ENCODE results near the gene IFNAR2.
"Not testable (repeated sequence)": the region's sequence is repeated elsewhere in the genome, so short reads cannot be mapped to it uniquely, and the experiment has no call there.

Gene IFNAR2

DNA sequence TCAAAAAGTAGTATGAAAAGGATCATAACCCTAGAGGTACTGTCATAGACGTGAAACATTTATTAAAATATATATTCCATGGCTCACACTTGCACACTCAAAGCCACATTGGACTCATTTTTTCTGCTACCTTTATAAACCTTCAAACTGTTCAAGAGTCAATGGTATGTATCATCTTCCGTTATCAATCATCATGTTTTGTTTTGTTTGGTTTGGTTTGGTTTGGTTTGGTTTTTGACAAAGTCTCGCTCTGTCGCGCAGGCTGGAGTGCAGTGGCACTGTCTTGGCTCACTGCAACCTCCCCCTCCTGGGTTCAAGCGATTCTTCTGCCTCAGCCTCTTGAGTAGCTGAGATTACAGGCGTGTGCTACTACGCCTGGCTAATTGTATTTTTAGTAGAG lies 1.8 kb downstream of the IFNAR2 start:
- H3K4me3 ChIP-seq (ENCODE audit: low read length): peak overlapping the region; percentile 94
- TF ChIP-seq ZNF274 (IDR thresholded peaks at IDR 0.05; ENCODE audit: low read depth, low read length): no peak

GRCh38 chr21:33232291-33233034 lies 2.7 kb downstream of the IFNAR2 start:
- TF ChIP-seq ZNF274 (IDR thresholded peaks at IDR 0.05; ENCODE audit: low read depth, low read length): no peak
- H3K4me3 ChIP-seq (ENCODE audit: low read length): peak overlapping the region; percentile 94

- no peak for TF ChIP-seq ZNF274 (IDR thresholded peaks at IDR 0.05; ENCODE audit: low read depth, low read length)
- no peak overlapping the region; the same call in 1 of the 2 replicates for H3K4me3 ChIP-seq (ENCODE audit: low read length)
Measured at GRCh38 chr21:33234635-33235520, 5.1 kb downstream of the IFNAR2 start.

DNA sequence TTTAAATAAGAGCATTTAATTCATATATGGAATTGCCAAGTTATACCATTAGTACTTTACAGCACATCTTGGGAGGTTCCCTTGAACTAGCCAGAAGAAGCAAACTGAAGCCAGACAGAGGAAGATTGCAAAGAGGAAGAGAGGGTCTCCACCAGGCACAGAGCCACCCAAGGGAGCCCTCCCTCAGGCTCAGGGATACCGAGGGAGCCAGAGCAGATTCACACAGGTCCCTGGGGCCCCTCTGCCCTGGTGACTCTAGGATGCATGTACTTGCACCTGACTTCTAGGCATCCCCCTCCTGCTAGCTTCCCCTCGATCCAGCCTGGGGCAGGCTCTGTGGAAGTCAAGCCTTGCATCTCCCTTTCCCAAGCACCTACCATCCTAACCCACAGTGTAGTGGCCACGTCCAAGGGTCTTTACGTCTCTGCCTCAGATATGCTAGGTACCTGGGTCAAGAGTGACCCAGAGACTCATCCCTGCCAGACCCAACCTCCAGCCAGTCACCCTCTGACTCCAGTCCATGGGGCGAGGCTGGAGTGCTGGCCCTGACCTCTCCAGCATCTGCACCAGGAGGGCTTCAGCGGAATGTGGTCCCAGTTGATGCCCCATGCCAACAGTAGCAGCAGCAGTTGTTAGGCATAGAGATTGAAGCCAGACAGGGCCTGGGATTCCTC lies 6.4 kb downstream of the IFNAR2 start:
- no peak overlapping the region for H3K4me3 ChIP-seq (ENCODE audit: low read length)
- no peak for TF ChIP-seq ZNF274 (IDR thresholded peaks at IDR 0.05; ENCODE audit: low read depth, low read length)

DNA sequence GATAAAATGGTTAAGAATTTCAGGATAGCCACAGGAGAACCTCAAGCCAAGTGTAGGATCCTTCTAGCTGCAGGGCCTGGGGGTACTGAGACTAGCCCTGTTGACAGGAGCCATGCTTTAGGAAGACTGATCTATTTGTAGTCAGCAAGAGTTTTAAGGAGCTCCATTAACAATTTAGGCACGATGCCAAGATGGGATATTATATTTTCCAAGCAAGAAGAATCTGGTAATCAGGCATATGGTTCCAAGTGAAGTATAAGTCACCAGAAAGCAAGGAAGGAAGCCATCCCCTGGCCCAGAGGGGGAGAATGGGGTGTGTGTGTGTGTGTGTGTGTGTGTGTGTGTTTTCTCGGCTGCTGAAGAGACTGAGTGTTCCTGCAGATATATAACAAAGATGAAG lies 7.0 kb downstream of the IFNAR2 start:
- no peak for TF ChIP-seq ZNF274 (IDR thresholded peaks at IDR 0.05; ENCODE audit: low read depth, low read length)
- peak overlapping the region; percentile 1; the same call in 1 of the 2 replicates for H3K4me3 ChIP-seq (ENCODE audit: low read length)

DNA sequence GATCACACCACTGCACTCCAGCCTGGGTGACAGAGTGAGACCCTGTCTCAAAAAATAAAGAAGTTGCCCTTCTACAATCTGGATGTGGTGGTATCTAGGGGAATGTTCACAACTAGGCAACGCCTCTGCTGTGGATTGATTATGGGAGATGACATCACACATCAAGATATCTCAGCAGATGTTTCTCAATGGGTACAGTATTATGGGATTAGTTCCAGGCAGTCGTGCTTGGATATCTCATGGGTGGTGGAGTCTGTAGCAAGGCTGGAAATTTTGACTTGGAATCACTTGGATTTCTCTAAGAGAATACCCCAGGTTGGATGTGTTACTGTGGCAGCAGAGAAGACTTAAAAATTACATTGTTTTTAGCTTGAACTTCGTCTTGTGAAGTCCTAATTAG lies 7.7 kb downstream of the IFNAR2 start:
- peak overlapping the region; percentile 61; the same call in 1 of the 2 replicates for H3K4me3 ChIP-seq (ENCODE audit: low read length)
- no peak for TF ChIP-seq ZNF274 (IDR thresholded peaks at IDR 0.05; ENCODE audit: low read depth, low read length)

- H3K4me3 ChIP-seq (ENCODE audit: low read length): peak overlapping the region; percentile 61; the same call in 1 of the 2 replicates
- no peak for TF ChIP-seq ZNF274 (IDR thresholded peaks at IDR 0.05; ENCODE audit: low read depth, low read length)
Measured at GRCh38 chr21:33238146-33238545, 8.4 kb downstream of the IFNAR2 start.

DNA sequence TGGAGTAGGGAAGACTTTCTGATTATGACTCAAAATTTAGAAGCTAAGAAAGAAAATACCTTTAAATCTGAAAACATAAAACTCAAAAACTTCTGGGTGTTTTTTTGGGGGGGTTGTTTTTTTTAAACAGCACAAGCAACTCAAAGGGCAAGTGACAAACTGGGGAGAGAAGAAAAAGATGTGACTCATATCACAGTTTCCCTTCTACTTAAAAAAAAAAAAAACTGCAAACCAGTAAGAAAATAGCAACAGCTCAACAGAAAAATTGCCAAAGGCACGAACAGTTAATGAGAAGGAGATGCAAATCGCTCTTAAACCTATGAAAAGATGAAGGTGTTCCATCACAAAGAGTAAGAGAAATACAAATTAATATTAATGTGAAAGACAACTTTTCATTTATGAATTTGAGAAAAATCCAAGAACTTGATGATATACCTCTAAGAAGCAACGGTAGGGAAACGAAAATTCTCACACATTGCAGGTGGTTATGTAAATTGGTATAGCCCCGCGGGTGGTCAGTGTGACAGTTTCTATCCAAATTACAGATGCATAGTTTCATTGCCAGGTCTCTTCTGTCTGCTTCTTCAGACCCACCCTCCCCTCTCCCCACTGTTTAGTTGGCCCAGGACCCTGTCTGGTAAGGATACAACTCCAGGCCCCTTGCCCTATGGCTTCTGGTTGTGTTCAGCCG lies 9.0 kb downstream of the IFNAR2 start:
- no peak for TF ChIP-seq ZNF274 (IDR thresholded peaks at IDR 0.05; ENCODE audit: low read depth, low read length)

DNA sequence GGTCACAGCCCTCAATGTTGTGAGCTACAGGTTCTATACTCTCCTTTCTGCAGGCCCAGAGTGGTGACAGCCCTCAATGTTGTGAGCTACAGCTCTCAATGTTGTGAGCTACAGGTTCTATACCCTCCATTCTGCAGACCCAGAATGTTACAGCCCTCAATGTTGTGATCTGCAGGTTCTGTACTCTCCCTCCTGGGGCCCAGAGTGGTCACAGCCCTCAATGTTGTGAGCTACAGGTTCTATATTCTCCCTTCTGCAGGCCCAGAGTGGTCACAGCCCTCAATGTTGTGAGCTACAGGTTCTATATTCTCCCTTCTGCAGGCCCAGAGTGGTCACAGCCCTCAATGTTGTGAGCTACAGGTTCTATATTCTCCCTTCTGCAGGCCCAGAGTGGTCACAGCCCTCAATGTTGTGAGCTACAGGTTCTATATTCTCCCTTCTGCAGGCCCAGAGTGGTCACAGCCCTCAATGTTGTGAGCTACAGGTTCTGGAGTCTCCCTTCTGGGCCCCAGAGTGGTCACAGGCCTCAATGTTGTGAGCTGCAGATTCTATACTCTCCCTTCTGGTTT lies 9.9 kb downstream of the IFNAR2 start:
- peak overlapping the region; percentile 23; the same call in 1 of the 2 replicates for H3K4me3 ChIP-seq (ENCODE audit: low read length)

More for the DNA sequence above, 9.0 kb downstream of the IFNAR2 start:
- H3K4me3 ChIP-seq (ENCODE audit: low read length): peak overlapping the region; percentile 61; the same call in 1 of the 2 replicates

DNA sequence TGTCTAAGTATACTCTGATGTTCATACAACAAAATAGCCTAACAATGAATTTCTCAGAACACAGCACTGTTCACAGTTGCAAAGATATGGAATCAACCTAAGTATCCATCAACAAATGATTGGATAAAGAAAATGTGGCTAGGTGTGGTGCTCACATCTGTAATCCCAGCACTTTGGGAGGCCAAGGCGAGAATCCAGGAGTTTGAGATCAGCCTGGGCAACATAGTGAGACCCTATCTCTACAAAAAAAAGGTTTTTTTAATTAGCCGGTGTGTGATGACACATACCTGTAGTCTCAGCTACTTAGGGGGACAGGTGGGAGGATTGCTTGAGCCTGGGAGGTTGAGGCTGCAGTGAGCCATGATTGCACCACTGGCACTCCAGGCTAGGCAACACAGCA lies 10.7 kb downstream of the IFNAR2 start:
- no peak for TF ChIP-seq ZNF274 (IDR thresholded peaks at IDR 0.05; ENCODE audit: low read depth, low read length)
- no peak overlapping the region for H3K4me3 ChIP-seq (ENCODE audit: low read length)

- TF ChIP-seq ZNF274 (IDR thresholded peaks at IDR 0.05; ENCODE audit: low read depth, low read length): no peak
- H3K4me3 ChIP-seq (ENCODE audit: low read length): no peak overlapping the region
Measured at GRCh38 chr21:33241846-33242245, 12.1 kb downstream of the IFNAR2 start.

- H3K4me3 ChIP-seq (ENCODE audit: low read length): not testable (repeated sequence)
Measured at GRCh38 chr21:33242846-33243245, 13.1 kb downstream of the IFNAR2 start.

DNA sequence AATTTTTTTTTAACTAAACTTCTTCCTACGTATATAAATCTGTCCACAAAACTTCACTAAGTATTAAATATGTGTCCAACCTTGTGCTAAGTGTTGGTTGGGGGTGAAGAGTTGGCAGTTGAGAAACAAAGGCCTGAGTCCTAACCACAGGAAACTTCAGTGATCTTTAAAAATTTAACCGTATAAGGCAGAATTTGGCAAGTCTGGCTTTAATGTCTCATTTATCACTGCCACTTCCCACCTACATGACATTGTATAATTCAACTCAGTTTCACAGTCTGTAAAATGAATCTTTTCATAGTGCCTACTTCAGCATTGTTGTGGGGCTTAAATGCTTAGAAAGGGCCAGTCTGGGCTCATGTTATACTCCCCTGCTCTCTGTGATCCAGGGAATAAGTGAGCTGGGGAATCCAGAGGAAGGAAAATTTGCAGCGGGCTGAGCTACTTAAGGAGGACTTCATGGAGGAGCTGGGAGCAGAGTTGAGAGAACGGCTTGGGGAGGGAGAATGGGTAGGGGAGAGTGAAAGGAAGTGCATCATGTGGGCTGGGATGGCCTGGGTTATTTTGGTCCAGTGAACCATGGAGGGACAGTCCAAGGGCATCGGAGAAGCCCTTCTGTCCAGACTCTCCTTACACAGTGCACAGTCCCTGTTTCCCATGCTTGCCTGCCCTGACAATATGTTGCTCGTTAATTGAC lies 14.5 kb downstream of the IFNAR2 start:
- no peak for TF ChIP-seq ZNF274 (IDR thresholded peaks at IDR 0.05; ENCODE audit: low read depth, low read length)
- H3K4me3 ChIP-seq (ENCODE audit: low read length): no peak overlapping the region
